Inflammatory macrophage treated with lipopolysaccharide for 1 hour (primary cell): ENCODE data around the gene HCRTR1.
A peak's percentile ranks its signal among the peaks of the same experiment; 100 is the strongest.

Source experiments
- DNase-seq, 2 donors: peaks; one replicate each; pipeline ENCODE4 v3.0.0-alpha.2; 2020 to 2022

The HCRTR1 gene

GRCh38 chr1:31617218-31617915 is at the start of gene HCRTR1:
HCRTR1 (plus strand) TSS chr1:31617689; CDS start chr1:31619193, 1,504 bp downstream.
- DNase-seq: no peak

- DNase-seq: no peak
Observed at GRCh38 chr1:31567956-31568570, 49.4 kb upstream of the HCRTR1 start.

- DNase-seq: no peak
Observed at GRCh38 chr1:31568895-31569595, 48.4 kb upstream of the HCRTR1 start.

GRCh38 chr1:31569596-31570173 is 47.8 kb upstream of the HCRTR1 start:
- DNase-seq: no peak

- DNase-seq: no peak
Observed at GRCh38 chr1:31570228-31570627, 47.3 kb upstream of the HCRTR1 start.

GRCh38 chr1:31570906-31571305 is 46.6 kb upstream of the HCRTR1 start:
- no peak for DNase-seq

- peak in 1 of 2 donors; percentile 6 for DNase-seq
Observed at GRCh38 chr1:31571340-31572295, 45.9 kb upstream of the HCRTR1 start.

- peak; percentile 41 to 83 for DNase-seq
Observed at GRCh38 chr1:31572323-31573104, 45.0 kb upstream of the HCRTR1 start.

GRCh38 chr1:31573261-31573660 is 44.2 kb upstream of the HCRTR1 start:
- no peak for DNase-seq

- DNase-seq: peak in 1 of 2 donors; percentile 12
Observed at GRCh38 chr1:31574749-31575368, 42.6 kb upstream of the HCRTR1 start.

- no peak for DNase-seq
Observed at GRCh38 chr1:31575369-31576140, 41.9 kb upstream of the HCRTR1 start.

GRCh38 chr1:31576201-31576669 is 41.3 kb upstream of the HCRTR1 start, which contains the start of gene TINAGL1:
TINAGL1 (plus strand) TSS chr1:31576515; CDS start chr1:31577149, 634 bp downstream.
- DNase-seq: peak in 1 of 2 donors; percentile 14

- no peak for DNase-seq
Observed at GRCh38 chr1:31576743-31577455, 40.6 kb upstream of the HCRTR1 start.

GRCh38 chr1:31577515-31578192 is 39.8 kb upstream of the HCRTR1 start:
- DNase-seq: no peak

- no peak for DNase-seq
Observed at GRCh38 chr1:31579374-31579773, 38.1 kb upstream of the HCRTR1 start.

- DNase-seq: no peak
Observed at GRCh38 chr1:31580513-31580870, 37.0 kb upstream of the HCRTR1 start.

GRCh38 chr1:31580891-31581603 is 36.4 kb upstream of the HCRTR1 start:
- DNase-seq: no peak
